HepG2 (cell line): ENCODE results near the gene METTL5. TPM values are rescaled to one million over a fixed set of nuclear protein-coding genes. Genes with fewer than 3 reads are reported as not detected.

Experiments
- CBX1 ChIP-seq: IDR thresholded peaks from one replicate; pipeline ENCODE4 v1.6.1; 2016; ENCODE audit warnings: antibody characterized with exemption, low read depth
- GMEB1 ChIP-seq: sonication (generic); formaldehyde crosslinking; IDR thresholded peaks from 2 replicates; pipeline ENCODE4 v1.5.1; 2020; ENCODE audit warnings: missing genetic modification reagents, mild to moderate bottlenecking, borderline replicate concordance
- HDAC1 ChIP-seq: sonication (generic); formaldehyde crosslinking; IDR thresholded peaks from 2 replicates; pipeline ENCODE4 v1.5.1; 2020; ENCODE audit warnings: mild to moderate bottlenecking, missing genetic modification reagents
- IRF1 ChIP-seq: sonication (generic); formaldehyde crosslinking; IDR thresholded peaks from 2 replicates; pipeline ENCODE4 v1.4.0; 2020; ENCODE audit warnings: low read depth, mild to moderate bottlenecking, missing genetic modification reagents
- LBX2 ChIP-seq: sonication (generic); formaldehyde crosslinking; IDR thresholded peaks from 2 replicates; pipeline ENCODE4 v1.5.0; 2020; ENCODE audit warnings: missing genetic modification reagents, mild to moderate bottlenecking, borderline replicate concordance
- NRL ChIP-seq: sonication (generic); formaldehyde crosslinking; IDR thresholded peaks from 2 replicates; pipeline ENCODE4 v1.5.0; 2020; ENCODE audit warnings: missing genetic modification reagents, mild to moderate bottlenecking, moderate library complexity, borderline replicate concordance
- PLSCR1 ChIP-seq: sonication (generic); formaldehyde crosslinking; IDR thresholded peaks from 2 replicates; pipeline ENCODE4 v1.5.0; 2020; ENCODE audit warnings: missing genetic modification reagents, mild to moderate bottlenecking, borderline replicate concordance
- PREB ChIP-seq: sonication (generic); formaldehyde crosslinking; IDR thresholded peaks from 2 replicates; pipeline ENCODE4 v1.4.0; 2020; ENCODE audit warnings: missing genetic modification reagents
- SP4 ChIP-seq: sonication (generic); formaldehyde crosslinking; IDR thresholded peaks from 2 replicates; pipeline ENCODE4 v1.8.1; 2023; ENCODE audit warnings: mild to moderate bottlenecking, missing genetic modification reagents
- ZFY ChIP-seq: sonication (generic); formaldehyde crosslinking; IDR thresholded peaks from 2 replicates; pipeline ENCODE4 v1.4.0; 2020; ENCODE audit warnings: missing genetic modification reagents
- ZNF331 ChIP-seq: sonication (generic); formaldehyde crosslinking; IDR thresholded peaks from 2 replicates; pipeline ENCODE4 v1.4.0; 2020; ENCODE audit warnings: missing genetic modification reagents
- ZNF724P ChIP-seq: sonication (generic); formaldehyde crosslinking; IDR thresholded peaks from 2 replicates; pipeline ENCODE4 v1.8.0; 2022; ENCODE audit warnings: missing genetic modification reagents, borderline replicate concordance
- polyA plus RNA-seq, 8 experiments: library from polyadenylated mRNA; depleted of rRNA in 3 of 8; stranded (reverse) in 7 of 8; unstranded in 1 of 8; fragments of >200 nt; fragmentation: Illumina TruSeq in 4 of 8; extraction: Trizol in 4 of 8; gene quantifications; 2 replicates each; pipeline versions ENCODE4 v1.2.1 to v1.2.3, GENCODE V29; 2011 to 2016; ENCODE audit warnings: low read depth in 4 of 8, missing spikeins in 1 of 8, mixed read lengths in 1 of 8; ENCODE audit not compliant: insufficient read depth in 1 of 8
- total RNA-seq, 5 experiments: library from RNA; depleted of rRNA; stranded (reverse); fragments of >200 nt; fragmentation: Illumina TruSeq; extraction: Trizol; gene quantifications; 2 replicates each; pipeline ENCODE4 v1.2.3, GENCODE V29; 2016; ENCODE audit warnings: low read depth in 1 of 5
- TF ChIP-seq, protein P1 (sequence below): IDR thresholded peaks from 2 replicates; pipeline ENCODE4 v1.6.1; 2016; ENCODE audit warnings: missing compliant biosample characterization, missing genetic modification reagents, borderline replicate concordance
- TF ChIP-seq, protein P2 (sequence below): sonication (generic); formaldehyde crosslinking; IDR thresholded peaks from 2 replicates; pipeline ENCODE4 v1.4.0; 2020; ENCODE audit warnings: missing genetic modification reagents, mild to moderate bottlenecking, borderline replicate concordance
- TF ChIP-seq, protein P3 (sequence below): sonication (generic); formaldehyde crosslinking; IDR thresholded peaks from 2 replicates; pipeline ENCODE4 v1.5.1; 2020; ENCODE audit warnings: mild to moderate bottlenecking, missing genetic modification reagents, borderline replicate concordance

METTL5 gene
- total and polyA plus RNA-seq, 2 of the 13 experiments (the other 11 are each of a cell fraction or from before 2014, with no cell fraction given): 50.7 to 95.1 TPM

- TF ChIP-seq IRF1 (CRISPR knock-in tag): 0 out of 2 replicates have a peak, but pooled peaks have one; percentile 63
- TF ChIP-seq CBX1: peak; percentile 92
- TF ChIP-seq HDAC1 (CRISPR knock-in tag): peak; percentile 87
- TF ChIP-seq GMEB1: peak; percentile 63; the same call in 1 of the 2 replicates
- TF ChIP-seq, protein P1, sequence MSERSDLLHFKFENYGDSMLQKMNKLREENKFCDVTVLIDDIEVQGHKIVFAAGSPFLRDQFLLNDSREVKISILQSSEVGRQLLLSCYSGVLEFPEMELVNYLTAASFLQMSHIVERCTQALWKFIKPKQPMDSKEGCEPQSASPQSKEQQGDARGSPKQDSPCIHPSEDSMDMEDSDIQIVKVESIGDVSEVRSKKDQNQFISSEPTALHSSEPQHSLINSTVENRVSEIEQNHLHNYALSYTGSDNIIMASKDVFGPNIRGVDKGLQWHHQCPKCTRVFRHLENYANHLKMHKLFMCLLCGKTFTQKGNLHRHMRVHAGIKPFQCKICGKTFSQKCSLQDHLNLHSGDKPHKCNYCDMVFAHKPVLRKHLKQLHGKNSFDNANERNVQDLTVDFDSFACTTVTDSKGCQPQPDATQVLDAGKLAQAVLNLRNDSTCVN (CRISPR knock-in tag): peak; percentile 83
- TF ChIP-seq ZFY: peak; percentile 97
- 0 out of 2 replicates have a peak, but pooled peaks have one; percentile 90 for TF ChIP-seq PREB (CRISPR knock-in tag)
- TF ChIP-seq SP4 (CRISPR knock-in tag): peak; percentile 84
- TF ChIP-seq ZNF724P (CRISPR knock-in tag): peak; percentile 87; the same call in 1 of the 2 replicates
- TF ChIP-seq PLSCR1 (CRISPR knock-in tag): no peak
- TF ChIP-seq, protein P2, sequence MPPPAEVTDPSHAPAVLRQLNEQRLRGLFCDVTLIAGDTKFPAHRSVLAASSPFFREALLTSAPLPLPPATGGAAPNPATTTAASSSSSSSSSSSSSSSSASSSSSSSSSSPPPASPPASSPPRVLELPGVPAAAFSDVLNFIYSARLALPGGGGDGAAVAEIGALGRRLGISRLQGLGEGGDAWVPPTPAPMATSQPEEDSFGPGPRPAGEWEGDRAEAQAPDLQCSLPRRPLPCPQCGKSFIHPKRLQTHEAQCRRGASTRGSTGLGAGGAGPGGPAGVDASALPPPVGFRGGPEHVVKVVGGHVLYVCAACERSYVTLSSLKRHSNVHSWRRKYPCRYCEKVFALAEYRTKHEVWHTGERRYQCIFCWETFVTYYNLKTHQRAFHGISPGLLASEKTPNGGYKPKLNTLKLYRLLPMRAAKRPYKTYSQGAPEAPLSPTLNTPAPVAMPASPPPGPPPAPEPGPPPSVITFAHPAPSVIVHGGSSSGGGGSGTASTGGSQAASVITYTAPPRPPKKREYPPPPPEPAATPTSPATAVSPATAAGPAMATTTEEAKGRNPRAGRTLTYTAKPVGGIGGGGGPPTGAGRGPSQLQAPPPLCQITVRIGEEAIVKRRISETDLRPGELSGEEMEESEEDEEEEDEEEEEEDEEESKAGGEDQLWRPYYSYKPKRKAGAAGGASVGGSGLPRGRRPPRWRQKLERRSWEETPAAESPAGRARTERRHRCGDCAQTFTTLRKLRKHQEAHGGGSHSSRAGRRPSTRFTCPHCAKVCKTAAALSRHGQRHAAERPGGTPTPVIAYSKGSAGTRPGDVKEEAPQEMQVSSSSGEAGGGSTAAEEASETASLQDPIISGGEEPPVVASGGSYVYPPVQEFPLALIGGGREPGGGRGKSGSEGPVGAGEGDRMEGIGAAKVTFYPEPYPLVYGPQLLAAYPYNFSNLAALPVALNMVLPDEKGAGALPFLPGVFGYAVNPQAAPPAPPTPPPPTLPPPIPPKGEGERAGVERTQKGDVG: no peak
- peak; percentile 86 for TF ChIP-seq ZNF331 (CRISPR knock-in tag)
- TF ChIP-seq NRL (CRISPR knock-in tag): peak; percentile 93
- TF ChIP-seq, protein P3, sequence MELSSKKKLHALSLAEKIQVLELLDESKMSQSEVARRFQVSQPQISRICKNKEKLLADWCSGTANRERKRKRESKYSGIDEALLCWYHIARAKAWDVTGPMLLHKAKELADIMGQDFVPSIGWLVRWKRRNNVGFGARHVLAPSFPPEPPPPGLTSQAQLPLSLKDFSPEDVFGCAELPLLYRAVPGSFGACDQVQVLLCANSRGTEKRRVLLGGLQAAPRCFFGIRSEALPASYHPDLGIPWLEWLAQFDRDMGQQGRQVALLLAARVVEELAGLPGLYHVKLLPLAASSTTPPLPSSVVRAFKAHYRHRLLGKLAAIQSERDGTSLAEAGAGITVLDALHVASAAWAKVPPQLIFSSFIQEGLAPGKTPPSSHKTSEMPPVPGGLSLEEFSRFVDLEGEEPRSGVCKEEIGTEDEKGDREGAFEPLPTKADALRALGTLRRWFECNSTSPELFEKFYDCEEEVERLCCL (CRISPR knock-in tag): peak; percentile 93
- TF ChIP-seq LBX2 (CRISPR knock-in tag): peak; percentile 57
These were observed at the start of gene METTL5 (continued) for GRCh38 chr2:169824373-169825333.
